HL-60 (cell line): Measurements from ENCODE around the gene KCNH2.

Source experiments
- DNase-seq, 2 experiments: peaks; one replicate each; pipeline ENCODE4 v3.0.0-alpha.2; 2010 to 2020; ENCODE audit warnings: low read depth in 1 of 2, low spot score in 1 of 2
- H3K27ac ChIP-seq: fragments of 250-450 bp; sonication (Bioruptor Pico); replicated peaks from 2 replicates; pipeline ENCODE4 v1.5.1; 2020; ENCODE audit warnings: mild to moderate bottlenecking, moderate library complexity
- H3K27me3 ChIP-seq: fragments of 250-450 bp; sonication (Bioruptor Pico); 2 replicates; pipeline ENCODE4 v1.5.1; 2021; ENCODE audit warnings: mild to moderate bottlenecking, moderate library complexity; ENCODE audit not compliant: insufficient read depth, poor library complexity, severe bottlenecking
- H3K4me3 ChIP-seq: replicated peaks from 2 replicates; pipeline ENCODE4 v1.5.1; 2011; ENCODE audit warnings: mild to moderate bottlenecking, control low read depth, low read length; ENCODE audit not compliant: insufficient read depth
- CTCF ChIP-seq: IDR thresholded peaks from one replicate; pipeline ENCODE4 v1.5.1; 2011; ENCODE audit warnings: low read length, control low read depth, inconsistent platforms; ENCODE audit not compliant: insufficient read depth
- GABPA ChIP-seq: IDR thresholded peaks from 2 replicates; pipeline ENCODE4 v1.6.1; 2012; ENCODE audit warnings: low read depth
- POLR2AphosphoS5 ChIP-seq: IDR thresholded peaks from 2 replicates; pipeline ENCODE4 v1.6.1; 2012; ENCODE audit warnings: low read depth
- REST ChIP-seq: IDR thresholded peaks from 2 replicates; pipeline ENCODE4 v1.6.1; 2012; ENCODE audit warnings: low read depth; ENCODE audit not compliant: insufficient replicate concordance
- SPI1 ChIP-seq: IDR thresholded peaks from 2 replicates; pipeline ENCODE4 v1.6.1; 2012; ENCODE audit warnings: low read depth, mild to moderate bottlenecking, borderline replicate concordance

The KCNH2 gene

GRCh38 chr7:150958062-150958552, 20.0 kb downstream of the KCNH2 start:
- Histone ChIP-seq H3K27ac (no peak overlapping the region), H3K4me3 (no peak overlapping the region), H3K27me3 (peaks cover 11% of the 10 kb centered on the region)
- DNase-seq, result no peak
- TF ChIP-seq CTCF, result no peak
- TF ChIP-seq REST, result no peak
- TF ChIP-seq POLR2AphosphoS5, result no peak
- TF ChIP-seq GABPA, result no peak
- TF ChIP-seq SPI1, result no peak

- no peak for DNase-seq
- H3K27me3 ChIP-seq, result peaks cover 11% of the 10 kb centered on the region
- H3K27ac ChIP-seq, result no peak overlapping the region
- TF ChIP-seq SPI1, result no peak
- TF ChIP-seq POLR2AphosphoS5, result no peak
- no peak for TF ChIP-seq REST
- TF ChIP-seq GABPA, result no peak
- no peak for TF ChIP-seq CTCF
- no peak overlapping the region for H3K4me3 ChIP-seq
Measured at GRCh38 chr7:150957133-150958020, 20.7 kb downstream of the KCNH2 start.

- TF ChIP-seq GABPA, result no peak
- no peak for TF ChIP-seq REST
- no peak for TF ChIP-seq CTCF
- TF ChIP-seq POLR2AphosphoS5, result no peak
- TF ChIP-seq SPI1, result no peak
- DNase-seq, result no peak
- H3K27me3 ChIP-seq, result peaks cover 11% of the 10 kb centered on the region
- H3K27ac ChIP-seq, result no peak overlapping the region
- no peak overlapping the region for H3K4me3 ChIP-seq
Measured at GRCh38 chr7:150956395-150957132, 21.6 kb downstream of the KCNH2 start.
